Activated T-helper 17 cell treated with anti-CD3 and anti-CD28 coated beads, Interleukin-2, amount 50 U/mL, for 72 hours (primary cell): ENCODE data around the gene LAMP1. TPM values are rescaled to one million over a fixed set of nuclear protein-coding genes. Genes with fewer than 3 reads are reported as not detected.
"Not testable (repeated sequence)": the region's sequence is repeated elsewhere in the genome, so short reads cannot be mapped to it uniquely, and the experiment has no call there.

Experiments used
- ATAC-seq: fragments of 150-1000 bp; cut with Tn5 transposase; replicated peaks from 2 replicates; pipeline ENCODE4 v1.10.0; 2021; ENCODE audit warnings: mild to moderate bottlenecking, moderate library complexity
- H3K27ac Mint-ChIP-seq: one replicate; pipeline ENCODE4 v1.8.0; 2022; ENCODE audit warnings: mixed read lengths
- H3K27me3 Mint-ChIP-seq: one replicate; pipeline ENCODE4 v1.8.0; 2022; ENCODE audit warnings: mixed read lengths
- H3K36me3 Mint-ChIP-seq: one replicate; pipeline ENCODE4 v1.8.0; 2022; ENCODE audit warnings: low read depth, mild to moderate bottlenecking, mixed read lengths
- H3K4me1 Mint-ChIP-seq: one replicate; pipeline ENCODE4 v1.8.0; 2022; ENCODE audit warnings: mixed read lengths
- H3K4me3 Mint-ChIP-seq: one replicate; pipeline ENCODE4 v1.8.0; 2022; ENCODE audit warnings: mild to moderate bottlenecking, mixed read lengths
- H3K9me3 Mint-ChIP-seq: one replicate; pipeline ENCODE4 v1.8.0; 2022; ENCODE audit warnings: mixed read lengths
- total RNA-seq, 2 donors: library from RNA; stranded (reverse); gene quantifications; one replicate each; pipeline ENCODE4 v1.2.3, GENCODE V29; 2022

Gene LAMP1
- total RNA-seq, 2 donors from 2014 or later: 46.1 to 95.1 TPM

GRCh38 chr13:113327766-113328471 lies 30.9 kb downstream of the LAMP1 start:
- ATAC-seq: no peak
- no peaks in the 10 kb centered on the region for H3K27me3 Mint-ChIP-seq
- no peaks in the 10 kb centered on the region for H3K9me3 Mint-ChIP-seq
- H3K27ac Mint-ChIP-seq: no peak overlapping the region
- H3K4me3 Mint-ChIP-seq: no peak overlapping the region
- H3K36me3 Mint-ChIP-seq: peaks cover 17% of the 10 kb centered on the region
- no peaks in the 10 kb centered on the region for H3K4me1 Mint-ChIP-seq

- Mint-ChIP-seq H3K27ac (no peak overlapping the region), H3K4me3 (no peak overlapping the region), H3K36me3 (peaks cover 8% of the 10 kb centered on the region), H3K9me3 (no peaks in the 10 kb centered on the region), H3K27me3 (no peaks in the 10 kb centered on the region), H3K4me1 (no peaks in the 10 kb centered on the region)
- no peak for ATAC-seq
These were observed 31.8 kb downstream of the LAMP1 start for GRCh38 chr13:113328851-113329250.

- no peak overlapping the region for H3K4me3 Mint-ChIP-seq
- no peak overlapping the region for H3K27ac Mint-ChIP-seq
- no peak for ATAC-seq
- no peaks in the 10 kb centered on the region for H3K9me3 Mint-ChIP-seq
- H3K4me1 Mint-ChIP-seq: no peaks in the 10 kb centered on the region
- H3K36me3 Mint-ChIP-seq: no peaks in the 10 kb centered on the region
- H3K27me3 Mint-ChIP-seq: peaks cover 3% of the 10 kb centered on the region
These were observed 32.7 kb downstream of the LAMP1 start for GRCh38 chr13:113329656-113330312.

GRCh38 chr13:113332615-113333014 lies 35.6 kb downstream of the LAMP1 start:
- Mint-ChIP-seq H3K4me1 (no peaks in the 10 kb centered on the region), H3K36me3 (no peaks in the 10 kb centered on the region), H3K27me3 (peaks cover 3% of the 10 kb centered on the region), H3K27ac (no peak overlapping the region), H3K4me3 (no peak overlapping the region), H3K9me3 (no peaks in the 10 kb centered on the region)
- ATAC-seq: no peak

GRCh38 chr13:113333076-113333475 lies 36.0 kb downstream of the LAMP1 start:
- no peak overlapping the region for H3K4me3 Mint-ChIP-seq
- H3K4me1 Mint-ChIP-seq: no peaks in the 10 kb centered on the region
- H3K27me3 Mint-ChIP-seq: peaks cover 3% of the 10 kb centered on the region
- no peaks in the 10 kb centered on the region for H3K9me3 Mint-ChIP-seq
- H3K36me3 Mint-ChIP-seq: no peaks in the 10 kb centered on the region
- no peak overlapping the region for H3K27ac Mint-ChIP-seq
- no peak for ATAC-seq

- no peaks in the 10 kb centered on the region for H3K36me3 Mint-ChIP-seq
- H3K9me3 Mint-ChIP-seq: no peaks in the 10 kb centered on the region
- no peak overlapping the region for H3K4me3 Mint-ChIP-seq
- no peak for ATAC-seq
- peaks cover 3% of the 10 kb centered on the region for H3K27me3 Mint-ChIP-seq
- H3K4me1 Mint-ChIP-seq: no peaks in the 10 kb centered on the region
- H3K27ac Mint-ChIP-seq: no peak overlapping the region
These were observed 40.5 kb downstream of the LAMP1 start for GRCh38 chr13:113337556-113337955.

GRCh38 chr13:113337976-113338375 lies 40.9 kb downstream of the LAMP1 start:
- Mint-ChIP-seq H3K4me1 (no peaks in the 10 kb centered on the region), H3K4me3 (no peak overlapping the region), H3K9me3 (no peaks in the 10 kb centered on the region), H3K27ac (no peak overlapping the region), H3K27me3 (peaks cover 3% of the 10 kb centered on the region), H3K36me3 (no peaks in the 10 kb centered on the region)
- ATAC-seq: no peak

GRCh38 chr13:113338451-113338850 lies 41.4 kb downstream of the LAMP1 start:
- no peaks in the 10 kb centered on the region for H3K36me3 Mint-ChIP-seq
- H3K27me3 Mint-ChIP-seq: peaks cover 3% of the 10 kb centered on the region
- ATAC-seq: no peak
- no peaks in the 10 kb centered on the region for H3K4me1 Mint-ChIP-seq
- H3K4me3 Mint-ChIP-seq: no peak overlapping the region
- H3K27ac Mint-ChIP-seq: no peak overlapping the region
- no peaks in the 10 kb centered on the region for H3K9me3 Mint-ChIP-seq

GRCh38 chr13:113342820-113343691 lies 46.0 kb downstream of the LAMP1 start:
- no peaks in the 10 kb centered on the region for H3K36me3 Mint-ChIP-seq
- H3K4me3 Mint-ChIP-seq: no peak overlapping the region
- H3K27ac Mint-ChIP-seq: no peak overlapping the region
- no peaks in the 10 kb centered on the region for H3K27me3 Mint-ChIP-seq
- ATAC-seq: no peak
- no peaks in the 10 kb centered on the region for H3K9me3 Mint-ChIP-seq
- no peaks in the 10 kb centered on the region for H3K4me1 Mint-ChIP-seq

- Mint-ChIP-seq H3K4me3 (no peak overlapping the region), H3K27ac (no peak overlapping the region), H3K36me3 (no peaks in the 10 kb centered on the region), H3K4me1 (no peaks in the 10 kb centered on the region), H3K9me3 (no peaks in the 10 kb centered on the region), H3K27me3 (no peaks in the 10 kb centered on the region)
- ATAC-seq: no peak
These were observed 46.6 kb downstream of the LAMP1 start for GRCh38 chr13:113343692-113343968.

GRCh38 chr13:113345486-113345885 lies 48.4 kb downstream of the LAMP1 start:
- H3K4me3 Mint-ChIP-seq: no peak overlapping the region
- no peaks in the 10 kb centered on the region for H3K27me3 Mint-ChIP-seq
- no peaks in the 10 kb centered on the region for H3K36me3 Mint-ChIP-seq
- no peaks in the 10 kb centered on the region for H3K4me1 Mint-ChIP-seq
- H3K9me3 Mint-ChIP-seq: no peaks in the 10 kb centered on the region
- ATAC-seq: no peak
- H3K27ac Mint-ChIP-seq: no peak overlapping the region

GRCh38 chr13:113347736-113348225 lies 50.7 kb downstream of the LAMP1 start:
- not testable (repeated sequence) for H3K36me3 Mint-ChIP-seq, H3K27me3 Mint-ChIP-seq, H3K4me1 Mint-ChIP-seq, H3K4me3 Mint-ChIP-seq, H3K9me3 Mint-ChIP-seq, H3K27ac Mint-ChIP-seq, ATAC-seq

GRCh38 chr13:113348591-113348990 lies 51.6 kb downstream of the LAMP1 start:
- Mint-ChIP-seq H3K4me3 (no peak overlapping the region), H3K27me3 (peaks cover 3% of the 10 kb centered on the region), H3K9me3 (no peaks in the 10 kb centered on the region), H3K4me1 (no peaks in the 10 kb centered on the region), H3K27ac (no peak overlapping the region), H3K36me3 (no peaks in the 10 kb centered on the region)
- no peak for ATAC-seq

GRCh38 chr13:113349050-113349449 lies 52.0 kb downstream of the LAMP1 start:
- H3K36me3 Mint-ChIP-seq: no peaks in the 10 kb centered on the region

GRCh38 chr13:113349491-113349890 lies 52.5 kb downstream of the LAMP1 start:
- Mint-ChIP-seq H3K36me3 (no peaks in the 10 kb centered on the region), H3K4me1 (no peaks in the 10 kb centered on the region), H3K27ac (no peak overlapping the region), H3K9me3 (no peaks in the 10 kb centered on the region), H3K27me3 (peaks cover 3% of the 10 kb centered on the region), H3K4me3 (no peak overlapping the region)
- ATAC-seq: no peak

More at GRCh38 chr13:113349050-113349449, 52.0 kb downstream of the LAMP1 start:
- no peak overlapping the region for H3K4me3 Mint-ChIP-seq
- no peaks in the 10 kb centered on the region for H3K4me1 Mint-ChIP-seq
- H3K9me3 Mint-ChIP-seq: no peaks in the 10 kb centered on the region
- peaks cover 3% of the 10 kb centered on the region for H3K27me3 Mint-ChIP-seq
- H3K27ac Mint-ChIP-seq: no peak overlapping the region
- no peak for ATAC-seq
